GM21526 (cell line): Measurements from ENCODE around the gene CRIM1.

Experiments used
- ATAC-seq: cut with Tn5 transposase; IDR thresholded peaks from one replicate; pipeline ENCODE4 v1.9.1; 2021; ENCODE audit warnings: moderate library complexity; ENCODE audit not compliant: unreplicated experiment, low FRiP score

The CRIM1 gene

DNA sequence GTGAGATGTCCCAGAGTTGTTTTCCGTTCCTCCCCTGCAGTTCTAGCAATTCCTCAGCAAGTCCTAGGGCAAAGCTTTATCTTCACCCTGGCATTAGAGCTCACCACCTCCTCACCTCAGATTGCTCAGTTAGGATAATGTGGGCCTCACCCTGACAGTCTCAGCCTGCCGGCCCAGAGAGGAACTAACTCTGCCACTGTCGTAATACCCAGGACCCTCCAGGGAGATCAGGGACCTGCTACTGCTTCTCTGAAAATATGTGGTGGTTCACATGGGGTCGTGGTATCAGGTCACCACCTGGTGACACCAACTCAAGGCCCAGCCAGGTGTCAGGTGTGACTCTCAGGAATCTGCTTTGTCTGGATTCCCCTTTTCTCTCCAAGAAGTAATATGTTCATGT, 121.7 kb downstream of the CRIM1 start:
- ATAC-seq: no peak

- no peak for ATAC-seq
These were observed 122.2 kb downstream of the CRIM1 start for GRCh38 chr2:36477746-36478145.

DNA sequence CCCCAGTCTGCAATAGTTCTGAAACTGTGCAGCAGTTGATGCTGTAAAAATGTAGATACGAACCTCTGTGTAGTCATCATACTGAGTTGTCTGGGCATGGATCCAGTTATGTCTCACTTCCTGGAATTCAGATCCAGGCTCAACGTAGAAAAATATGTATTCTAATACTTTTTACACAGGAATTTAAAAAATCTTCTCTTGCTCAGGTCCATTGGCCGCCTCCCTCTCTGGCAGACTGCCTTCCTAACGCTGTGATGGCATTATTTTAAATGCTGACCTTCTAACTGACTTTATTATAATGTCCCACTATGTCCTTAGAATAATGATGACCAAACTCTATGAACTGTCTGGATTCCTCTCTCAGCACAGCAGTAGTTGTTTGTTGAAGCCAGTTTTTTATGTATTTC, 122.8 kb downstream of the CRIM1 start:
- ATAC-seq: no peak

GRCh38 chr2:36478999-36479398, 123.4 kb downstream of the CRIM1 start:
- no peak for ATAC-seq

DNA sequence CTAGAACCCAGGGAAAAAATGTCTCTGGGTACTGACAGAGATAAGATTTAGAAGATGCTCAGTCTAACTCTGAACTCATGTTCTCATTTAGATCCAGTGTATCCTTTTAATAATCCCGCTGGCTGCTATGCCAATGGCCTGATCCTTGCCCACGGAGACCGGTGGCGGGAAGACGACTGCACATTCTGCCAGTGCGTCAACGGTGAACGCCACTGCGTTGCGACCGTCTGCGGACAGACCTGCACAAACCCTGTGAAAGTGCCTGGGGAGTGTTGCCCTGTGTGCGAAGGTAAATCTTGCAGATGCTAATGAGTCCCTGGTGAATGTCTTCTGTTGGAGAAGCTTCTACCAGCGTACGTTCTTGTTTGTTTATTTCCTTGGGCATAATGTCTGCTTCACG, 123.8 kb downstream of the CRIM1 start:
- ATAC-seq: no peak

DNA sequence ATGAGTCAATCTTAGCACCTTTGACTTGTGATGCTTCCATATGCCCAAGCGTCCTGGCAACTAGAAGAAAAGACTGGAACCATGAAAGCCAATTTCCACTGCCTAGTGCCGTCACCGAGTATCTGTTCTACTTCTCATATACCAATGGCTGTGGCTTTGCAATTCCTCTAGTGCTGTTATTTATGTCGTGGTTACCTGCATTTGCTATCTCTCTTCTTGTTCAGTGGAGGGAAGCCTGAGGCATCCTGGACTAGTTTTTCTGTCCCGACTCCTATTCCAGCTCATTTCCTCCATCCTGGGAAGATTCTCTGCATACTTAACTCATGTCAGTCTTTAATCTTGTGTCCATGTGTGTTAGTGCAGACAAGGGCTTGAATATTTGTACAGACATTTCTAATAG, 124.5 kb downstream of the CRIM1 start:
- ATAC-seq: no peak

GRCh38 chr2:36480636-36481035, 125.1 kb downstream of the CRIM1 start:
- no peak for ATAC-seq

- no peak for ATAC-seq
These were observed 126.1 kb downstream of the CRIM1 start for GRCh38 chr2:36481709-36482108.

DNA sequence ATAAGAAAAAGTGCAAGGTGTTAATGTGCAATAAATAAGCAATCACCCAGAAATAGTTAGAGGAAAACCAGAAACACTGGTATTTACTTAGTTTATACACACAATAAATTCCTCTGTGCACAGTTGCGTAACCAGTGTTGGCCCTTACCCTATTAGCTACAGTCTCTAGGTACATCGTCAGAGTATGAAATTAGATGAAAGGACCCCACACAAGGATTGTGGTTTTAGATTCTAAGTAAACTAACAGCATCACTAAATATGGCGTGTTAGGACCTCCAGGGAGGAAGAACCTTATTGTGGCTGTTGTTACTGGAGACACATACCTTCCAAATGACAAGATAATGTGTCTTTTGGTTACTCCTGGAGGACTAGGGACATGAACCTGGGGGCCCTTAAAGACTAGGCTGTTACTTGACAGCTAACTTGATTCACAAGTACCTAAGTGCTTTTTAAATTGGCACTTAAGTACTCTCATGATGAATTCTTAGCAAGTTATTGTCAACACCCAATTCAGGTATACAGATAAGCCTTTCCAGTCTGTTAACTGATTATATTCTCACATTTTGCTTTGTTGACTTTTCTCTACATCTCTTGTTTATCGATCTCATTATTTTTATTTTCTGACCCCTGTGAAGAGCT, 127.1 kb downstream of the CRIM1 start:
- no peak for ATAC-seq

GRCh38 chr2:36483290-36483689, 127.7 kb downstream of the CRIM1 start:
- no peak for ATAC-seq

GRCh38 chr2:36484454-36484853, 128.9 kb downstream of the CRIM1 start:
- ATAC-seq: no peak

- ATAC-seq: no peak
These were observed 129.9 kb downstream of the CRIM1 start for GRCh38 chr2:36485521-36485920.

DNA sequence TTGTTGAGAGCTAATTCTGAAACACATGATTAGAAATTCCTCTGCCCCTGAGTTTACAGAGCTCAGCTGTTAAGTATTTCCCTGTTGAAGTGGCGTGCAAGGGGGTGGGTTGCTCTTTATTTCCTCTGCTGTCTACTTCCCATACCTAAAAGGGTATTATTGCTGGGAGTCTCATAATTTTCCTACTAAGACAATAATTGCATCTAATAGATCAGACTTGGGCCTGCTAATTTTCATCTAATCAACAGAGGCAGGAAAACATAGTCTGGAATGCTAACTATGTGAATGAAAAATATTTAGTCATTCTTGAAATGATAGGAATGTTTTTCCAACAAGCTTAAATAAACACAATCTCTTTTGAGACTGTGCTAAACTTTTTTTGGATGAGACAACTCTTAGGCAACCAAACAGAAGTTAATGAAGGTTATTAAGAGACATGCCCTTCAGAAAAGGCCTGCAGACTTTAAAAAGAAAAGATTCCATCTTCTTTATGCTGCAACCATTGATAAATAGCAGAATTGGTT, 131.0 kb downstream of the CRIM1 start:
- ATAC-seq: no peak

GRCh38 chr2:36487947-36488346, 132.4 kb downstream of the CRIM1 start:
- ATAC-seq: no peak

GRCh38 chr2:36489281-36489680, 133.7 kb downstream of the CRIM1 start:
- no peak for ATAC-seq

- no peak for ATAC-seq
These were observed 135.2 kb downstream of the CRIM1 start for GRCh38 chr2:36490749-36491148.

DNA sequence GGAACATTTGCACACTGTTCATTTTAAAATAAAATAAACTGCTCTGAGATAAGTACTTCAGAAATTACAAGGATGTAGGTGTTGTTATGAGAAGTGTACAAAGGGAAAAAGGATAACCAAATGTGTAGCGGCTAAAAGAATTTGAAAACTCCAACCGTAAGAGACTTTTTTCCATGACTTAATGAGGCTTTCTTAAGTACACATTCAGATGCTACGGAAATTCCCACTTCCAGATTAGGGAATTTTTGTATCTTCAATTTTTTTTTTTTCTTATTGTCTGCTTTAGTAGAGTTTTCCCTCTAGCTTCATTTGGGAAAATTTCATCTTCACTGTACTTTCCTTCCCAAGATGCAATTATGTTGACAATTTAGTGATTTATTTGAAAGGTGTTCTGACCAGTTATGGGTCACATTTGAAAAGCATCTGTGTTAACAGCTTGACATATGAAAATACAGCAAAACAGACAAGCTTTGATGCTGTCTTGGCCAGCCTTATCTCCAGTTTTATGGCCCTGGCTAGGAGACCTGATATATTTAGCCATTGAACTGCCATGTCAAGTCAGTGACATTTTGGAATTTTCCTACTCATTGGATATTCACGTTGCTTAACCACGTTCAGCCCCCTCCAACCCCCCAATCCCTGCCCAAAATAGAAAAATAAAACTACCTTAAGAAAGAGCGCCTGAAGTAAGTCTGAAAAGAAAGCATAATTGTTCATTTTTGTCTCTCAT, 136.8 kb downstream of the CRIM1 start:
- no peak for ATAC-seq

- no peak for ATAC-seq
These were observed 137.7 kb downstream of the CRIM1 start for GRCh38 chr2:36493306-36493705.

DNA sequence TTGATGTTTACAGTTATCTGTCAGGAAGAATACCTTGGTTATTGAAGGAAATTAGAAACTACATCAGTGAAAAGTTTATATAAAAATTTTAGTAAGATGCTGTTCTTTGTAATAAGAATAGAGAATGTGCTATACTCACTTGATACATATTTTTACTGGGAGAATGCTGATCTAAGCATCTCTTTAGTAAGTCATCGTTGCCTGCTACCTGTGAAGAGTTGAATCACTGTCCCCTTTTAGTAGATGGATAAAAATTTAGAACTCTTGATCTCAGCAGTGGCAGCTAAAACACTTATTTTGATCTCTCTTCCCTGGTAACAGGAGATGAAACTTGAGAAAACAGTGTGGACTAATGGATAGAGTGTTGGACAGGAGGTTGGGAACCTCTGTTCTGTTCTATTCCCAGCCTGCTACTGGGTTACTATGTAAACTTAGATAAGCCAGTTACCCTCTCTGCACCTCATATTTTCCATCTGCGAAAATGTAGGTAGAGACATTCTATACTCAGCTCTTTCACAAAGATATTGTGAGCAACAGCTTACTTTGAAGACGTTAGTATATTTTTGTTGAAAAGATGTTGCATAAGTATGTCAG, 142.1 kb downstream of the CRIM1 start:
- ATAC-seq: no peak

- ATAC-seq: no peak
These were observed 143.7 kb downstream of the CRIM1 start for GRCh38 chr2:36499128-36499820.

GRCh38 chr2:36500072-36500471, 144.5 kb downstream of the CRIM1 start:
- ATAC-seq: no peak
